Upper lobe of right lung (tissue), 1 donor: ENCODE results near the gene C15orf40. TPM values are rescaled to one million over a fixed set of nuclear protein-coding genes. Genes with fewer than 3 reads are reported as not detected.

Experiments used
- ATAC-seq: fragments of 200-7000 bp; cut with Tn5 transposase; one replicate; pipeline ENCODE4 v1.9.1; 2020; ENCODE audit warnings: mild to moderate bottlenecking, moderate library complexity
- DNase-seq: peaks from one replicate; pipeline ENCODE4 v3.0.0-alpha.2; 2020
- H3K27ac ChIP-seq: fragments of 200-600 bp; one replicate; pipeline ENCODE4 v1.8.0; 2022
- H3K27me3 ChIP-seq: fragments of 200-600 bp; one replicate; pipeline ENCODE4 v1.8.0; 2022; ENCODE audit warnings: mild to moderate bottlenecking
- H3K36me3 ChIP-seq: fragments of 200-600 bp; one replicate; pipeline ENCODE4 v1.8.0; 2022
- H3K4me1 ChIP-seq: fragments of 200-600 bp; one replicate; pipeline ENCODE4 v1.8.0; 2022
- H3K4me3 ChIP-seq: fragments of 200-600 bp; one replicate; pipeline ENCODE4 v1.8.0; 2022; ENCODE audit warnings: mild to moderate bottlenecking
- H3K9me3 ChIP-seq: fragments of 200-600 bp; one replicate; pipeline ENCODE4 v1.8.0; 2022
- intact Hi-C: fragments of 100-400 bp; cut with DNase I; formaldehyde crosslinking; loops from one replicate; pipeline ENCODE4 v1.11.0; 2022
- long read RNA-seq: library from polyadenylated mRNA; unstranded; transcript quantifications from one replicate; pipeline ENCODE4 v2.0.0, GENCODE V29; 2021
- total RNA-seq: library from RNA; stranded (reverse); fragmentation: NEBNext Ultra II Directional; extraction: Animal tissue kit (Norgen Biotek cat#: 25700); gene quantifications from one replicate; pipeline ENCODE4 v1.2.1, GENCODE V29; 2021
- TF ChIP-seq, protein P1 (sequence below): fragments of 200-600 bp; IDR thresholded peaks from one replicate; pipeline ENCODE4 v1.8.0; 2022; ENCODE audit warnings: antibody characterized with exemption
- donor health status: DM: no; HTN: yes; CAD: no; lungs with severe emphysema.

C15orf40 gene
- 23.0 TPM for total RNA-seq
- long read RNA-seq, full-length matches to known transcripts: 10 of 17 reads
- long read RNA-seq, partial matches to known transcripts: 0 of 17 reads
- long read RNA-seq, other reads (novel, unspliced or antisense): 7 of 17 reads

DNA sequence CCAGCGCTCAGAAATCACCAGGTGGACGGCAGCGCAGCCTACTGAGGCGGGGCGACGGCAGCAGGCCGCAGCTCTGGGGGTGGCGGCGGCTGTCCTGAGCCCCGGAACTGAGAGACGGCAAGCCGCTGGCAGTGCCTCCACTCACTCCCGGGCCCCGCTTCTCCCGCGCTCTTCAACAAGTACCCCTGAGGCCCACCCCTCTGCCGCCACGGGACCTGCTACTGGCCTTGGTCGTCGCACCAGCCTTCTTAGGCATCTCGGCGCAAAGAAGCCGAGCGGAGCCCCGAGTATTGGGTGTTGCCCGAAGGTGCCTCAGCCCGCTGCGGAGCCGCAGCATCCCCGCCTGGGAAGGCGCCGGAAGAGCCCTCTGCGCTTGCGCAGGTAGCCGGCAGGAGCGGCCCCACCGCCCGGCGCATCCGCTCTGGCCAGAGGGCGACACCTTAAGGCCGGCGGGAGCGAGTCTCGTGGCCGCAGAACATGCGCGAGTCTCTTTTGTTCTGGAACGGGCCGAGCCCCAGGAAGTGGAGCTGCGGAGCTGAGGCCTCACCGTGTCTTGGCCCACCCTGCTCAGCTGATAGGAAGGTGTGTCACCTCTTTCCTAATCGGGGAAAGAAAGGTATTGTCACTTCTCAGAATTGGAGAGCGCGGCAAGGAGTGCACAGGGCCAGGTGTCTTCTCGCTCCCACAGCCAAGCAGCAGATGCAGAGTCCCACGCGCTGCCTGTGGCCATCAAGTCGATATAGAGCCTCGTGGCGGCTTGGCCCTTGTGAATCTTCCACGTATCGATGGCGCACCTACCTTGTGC, at the start of gene C15orf40:
C15orf40 (minus strand) TSS at position 369 of the 805 bp plus-strand sequence; CDS start at position 337, 32 bp downstream.
- peaks cover 37% of the 10 kb centered on the region for H3K36me3 ChIP-seq
- TF ChIP-seq, protein P1, sequence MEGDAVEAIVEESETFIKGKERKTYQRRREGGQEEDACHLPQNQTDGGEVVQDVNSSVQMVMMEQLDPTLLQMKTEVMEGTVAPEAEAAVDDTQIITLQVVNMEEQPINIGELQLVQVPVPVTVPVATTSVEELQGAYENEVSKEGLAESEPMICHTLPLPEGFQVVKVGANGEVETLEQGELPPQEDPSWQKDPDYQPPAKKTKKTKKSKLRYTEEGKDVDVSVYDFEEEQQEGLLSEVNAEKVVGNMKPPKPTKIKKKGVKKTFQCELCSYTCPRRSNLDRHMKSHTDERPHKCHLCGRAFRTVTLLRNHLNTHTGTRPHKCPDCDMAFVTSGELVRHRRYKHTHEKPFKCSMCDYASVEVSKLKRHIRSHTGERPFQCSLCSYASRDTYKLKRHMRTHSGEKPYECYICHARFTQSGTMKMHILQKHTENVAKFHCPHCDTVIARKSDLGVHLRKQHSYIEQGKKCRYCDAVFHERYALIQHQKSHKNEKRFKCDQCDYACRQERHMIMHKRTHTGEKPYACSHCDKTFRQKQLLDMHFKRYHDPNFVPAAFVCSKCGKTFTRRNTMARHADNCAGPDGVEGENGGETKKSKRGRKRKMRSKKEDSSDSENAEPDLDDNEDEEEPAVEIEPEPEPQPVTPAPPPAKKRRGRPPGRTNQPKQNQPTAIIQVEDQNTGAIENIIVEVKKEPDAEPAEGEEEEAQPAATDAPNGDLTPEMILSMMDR: peak; percentile 77
- peak within 1 kb of the TSS; percentile 86 for H3K27ac ChIP-seq
- H3K9me3 ChIP-seq: no peaks in the 10 kb centered on the region
- peaks cover 13% of the 10 kb centered on the region for H3K4me1 ChIP-seq
- H3K27me3 ChIP-seq: no peaks in the 10 kb centered on the region
- peak; percentile 98 for ATAC-seq
- H3K4me3 ChIP-seq: peak within 1 kb of the TSS; percentile 99
- DNase-seq: peak; percentile 96
- intact Hi-C loops: no loop called here

DNA sequence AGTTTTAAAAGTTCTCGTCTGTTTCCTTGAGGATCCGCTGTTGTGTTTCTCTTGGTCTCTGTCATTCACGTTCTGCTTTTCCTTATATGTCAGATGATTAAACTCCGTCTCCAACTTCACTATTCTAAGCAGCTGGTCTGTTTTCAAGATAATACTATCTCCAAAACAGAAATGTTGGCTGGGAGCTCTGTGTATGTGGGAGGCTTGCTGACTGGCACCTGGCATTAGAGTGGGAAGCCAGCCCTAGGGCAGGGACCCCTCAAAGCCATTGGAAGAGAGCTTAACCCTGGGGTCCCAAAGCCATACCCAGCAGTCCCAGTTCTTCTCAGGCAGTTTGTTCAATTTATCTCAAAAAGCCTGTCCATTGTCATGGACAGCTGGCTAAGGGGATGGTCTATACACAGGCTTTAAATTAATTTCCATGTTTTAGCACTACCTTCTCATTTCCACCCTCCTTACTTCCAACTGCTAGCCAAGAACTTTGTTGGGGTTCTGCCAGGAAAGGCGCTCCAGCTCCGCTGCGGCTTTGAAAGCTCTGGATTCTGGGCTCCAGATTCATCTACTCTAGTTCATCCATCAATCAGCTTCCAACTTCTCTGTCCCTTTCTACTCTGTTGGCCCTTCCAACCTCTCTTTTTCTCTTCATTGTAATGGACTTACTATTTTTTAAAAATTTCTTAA, 46.4 kb upstream of the C15orf40 start:
- intact Hi-C loops: no loop called here
- ATAC-seq (no peak), DNase-seq (no peak)
- H3K4me1 ChIP-seq: peaks cover 32% of the 10 kb centered on the region
- H3K27me3 ChIP-seq: no peaks in the 10 kb centered on the region
- TF ChIP-seq, protein P1: no peak
- H3K27ac ChIP-seq: no peak overlapping the region
- peaks cover 31% of the 10 kb centered on the region for H3K36me3 ChIP-seq
- H3K4me3 ChIP-seq: no peak overlapping the region
- no peaks in the 10 kb centered on the region for H3K9me3 ChIP-seq

GRCh38 chr15:83057002-83057401, 45.6 kb upstream of the C15orf40 start:
- Histone ChIP-seq H3K9me3 (no peaks in the 10 kb centered on the region), H3K36me3 (peaks cover 37% of the 10 kb centered on the region), H3K27me3 (no peaks in the 10 kb centered on the region), H3K27ac (no peak overlapping the region), H3K4me1 (peaks cover 24% of the 10 kb centered on the region), H3K4me3 (no peak overlapping the region)
- no peak for ATAC-seq
- intact Hi-C loops: no loop called here
- no peak for DNase-seq
- TF ChIP-seq, protein P1: no peak

- TF ChIP-seq, protein P1: no peak
- no peaks in the 10 kb centered on the region for H3K27me3 ChIP-seq
- peaks cover 14% of the 10 kb centered on the region for H3K4me1 ChIP-seq
- no peak overlapping the region for H3K27ac ChIP-seq
- DNase-seq (no peak), ATAC-seq (peak; percentile 63)
- peaks cover 64% of the 10 kb centered on the region for H3K36me3 ChIP-seq
- intact Hi-C loops: no loop called here
- H3K4me3 ChIP-seq: no peak overlapping the region
- H3K9me3 ChIP-seq: no peaks in the 10 kb centered on the region
Observed at GRCh38 chr15:83053151-83053550, 41.7 kb upstream of the C15orf40 start.

- TF ChIP-seq, protein P1: no peak
- H3K27ac ChIP-seq: no peak overlapping the region
- intact Hi-C loops: no loop called here
Observed at GRCh38 chr15:83046558-83047127, 35.2 kb upstream of the C15orf40 start.

More at GRCh38 chr15:83046558-83047127, 35.2 kb upstream of the C15orf40 start:
- no peak for ATAC-seq
- DNase-seq: no peak
- H3K27me3 ChIP-seq: no peaks in the 10 kb centered on the region
- H3K4me3 ChIP-seq: no peak overlapping the region
- peaks cover 82% of the 10 kb centered on the region for H3K36me3 ChIP-seq
- no peaks in the 10 kb centered on the region for H3K9me3 ChIP-seq
- H3K4me1 ChIP-seq: peaks cover 3% of the 10 kb centered on the region
